CD4-positive, alpha-beta T cell treated with Interleukin-6 for 4 hours (primary cell): Measurements from ENCODE around the gene SDS.

Experiments used
- DNase-seq: peaks from one replicate; pipeline ENCODE4 v3.0.0-alpha.2; 2020; ENCODE audit warnings: mixed read lengths

Gene SDS, protein sequence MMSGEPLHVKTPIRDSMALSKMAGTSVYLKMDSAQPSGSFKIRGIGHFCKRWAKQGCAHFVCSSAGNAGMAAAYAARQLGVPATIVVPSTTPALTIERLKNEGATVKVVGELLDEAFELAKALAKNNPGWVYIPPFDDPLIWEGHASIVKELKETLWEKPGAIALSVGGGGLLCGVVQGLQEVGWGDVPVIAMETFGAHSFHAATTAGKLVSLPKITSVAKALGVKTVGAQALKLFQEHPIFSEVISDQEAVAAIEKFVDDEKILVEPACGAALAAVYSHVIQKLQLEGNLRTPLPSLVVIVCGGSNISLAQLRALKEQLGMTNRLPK

GRCh38 chr12:113403435-113404415 is at the start of gene SDS:
Gene SDS (minus strand): TSS chr12:113403887. CDS start chr12:113399708, 4,179 bp downstream.
- no peak for DNase-seq

DNA sequence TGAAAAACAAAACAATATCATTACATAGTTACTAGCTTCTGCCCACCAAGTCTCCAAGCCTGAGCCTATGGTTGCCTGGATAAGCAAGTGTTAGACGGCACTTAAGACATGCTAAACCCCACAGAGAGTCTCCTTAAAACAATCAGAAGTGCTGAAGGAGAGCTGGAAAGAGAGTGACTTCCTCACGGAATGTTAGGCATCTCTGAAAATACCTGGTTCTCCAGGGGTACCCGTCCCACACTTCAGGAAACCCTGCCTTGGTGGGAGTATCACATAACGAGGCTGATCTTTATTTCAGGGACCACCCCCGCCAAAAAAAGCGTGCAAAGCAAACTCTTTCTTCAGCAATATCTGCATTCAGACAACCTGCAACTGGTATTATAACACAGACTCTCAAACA is 49.6 kb upstream of the SDS start:
- no peak for DNase-seq

DNA sequence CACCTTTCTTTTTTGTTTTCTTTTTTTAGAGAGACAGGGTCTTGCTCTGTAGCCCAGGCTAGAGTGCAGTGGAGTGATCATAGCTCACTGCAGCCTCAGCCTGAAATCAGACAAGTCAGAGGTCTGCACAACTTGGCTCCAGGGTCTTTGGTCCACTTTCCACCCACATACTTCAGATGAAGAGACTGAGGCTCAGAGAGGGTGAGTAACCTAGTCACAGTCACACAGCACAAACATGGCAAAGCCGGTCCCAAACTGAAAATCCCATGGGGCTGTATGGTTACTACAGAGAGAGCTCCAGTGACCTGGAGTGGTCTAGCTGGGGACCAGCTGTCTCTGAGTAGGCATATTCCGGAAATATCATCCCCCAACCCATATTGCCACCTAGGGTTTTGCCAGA is 48.8 kb upstream of the SDS start:
- DNase-seq, result no peak

- DNase-seq, result no peak
Measured at GRCh38 chr12:113449839-113450238, 46.2 kb upstream of the SDS start.

DNA sequence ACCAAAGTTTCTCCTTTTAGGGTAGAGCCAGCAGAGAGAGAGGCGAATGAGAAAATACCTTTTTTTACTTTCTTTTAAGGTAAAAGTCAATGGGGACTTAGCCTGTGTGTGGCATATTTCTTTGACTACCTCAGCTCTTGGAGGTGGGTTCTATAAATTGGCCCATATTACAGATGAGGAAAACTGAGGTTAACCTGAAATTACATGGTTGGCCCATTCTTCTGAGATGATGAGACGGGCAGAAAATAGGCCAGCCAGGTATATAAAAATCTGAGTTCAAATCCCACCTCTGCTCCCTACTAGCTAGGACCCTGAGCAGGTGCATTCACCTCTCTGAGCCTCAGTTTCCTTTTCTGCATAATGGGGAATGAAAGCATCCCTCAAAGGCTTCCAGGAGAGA is 45.6 kb upstream of the SDS start:
- DNase-seq, result no peak

- no peak for DNase-seq
Measured at GRCh38 chr12:113448873-113449272, 45.2 kb upstream of the SDS start.

DNA sequence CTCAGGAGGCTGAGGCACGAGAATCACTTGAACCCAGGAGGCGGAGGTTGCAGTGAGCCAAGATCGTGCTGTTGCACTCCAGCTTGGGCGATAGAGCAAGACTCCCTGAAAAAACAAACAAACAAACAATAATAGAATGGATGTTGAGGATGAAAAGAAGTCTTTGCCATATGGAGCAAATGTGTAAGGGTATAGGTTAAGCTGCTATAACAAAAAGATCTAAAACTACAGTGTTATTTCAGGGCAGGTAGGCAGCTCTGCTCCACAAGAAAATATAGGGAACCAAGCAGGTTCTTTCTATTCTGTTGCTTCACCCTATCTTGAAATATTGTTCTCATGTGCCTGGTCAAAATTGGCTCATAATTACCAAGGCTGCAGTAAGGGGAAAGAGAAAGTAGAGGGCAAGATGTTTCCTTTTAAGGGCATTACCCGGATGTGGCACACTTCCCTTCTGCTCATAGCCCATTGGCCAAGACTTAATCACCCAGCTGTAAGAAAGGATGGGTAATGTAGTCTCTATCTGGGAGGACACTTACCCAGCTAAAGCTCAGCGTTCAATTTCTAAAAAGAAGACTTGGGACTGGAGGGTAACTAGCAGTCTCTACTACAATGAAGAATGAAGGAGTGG is 42.0 kb upstream of the SDS start:
- no peak for DNase-seq

GRCh38 chr12:113443030-113443539 is 39.4 kb upstream of the SDS start:
- no peak for DNase-seq

DNA sequence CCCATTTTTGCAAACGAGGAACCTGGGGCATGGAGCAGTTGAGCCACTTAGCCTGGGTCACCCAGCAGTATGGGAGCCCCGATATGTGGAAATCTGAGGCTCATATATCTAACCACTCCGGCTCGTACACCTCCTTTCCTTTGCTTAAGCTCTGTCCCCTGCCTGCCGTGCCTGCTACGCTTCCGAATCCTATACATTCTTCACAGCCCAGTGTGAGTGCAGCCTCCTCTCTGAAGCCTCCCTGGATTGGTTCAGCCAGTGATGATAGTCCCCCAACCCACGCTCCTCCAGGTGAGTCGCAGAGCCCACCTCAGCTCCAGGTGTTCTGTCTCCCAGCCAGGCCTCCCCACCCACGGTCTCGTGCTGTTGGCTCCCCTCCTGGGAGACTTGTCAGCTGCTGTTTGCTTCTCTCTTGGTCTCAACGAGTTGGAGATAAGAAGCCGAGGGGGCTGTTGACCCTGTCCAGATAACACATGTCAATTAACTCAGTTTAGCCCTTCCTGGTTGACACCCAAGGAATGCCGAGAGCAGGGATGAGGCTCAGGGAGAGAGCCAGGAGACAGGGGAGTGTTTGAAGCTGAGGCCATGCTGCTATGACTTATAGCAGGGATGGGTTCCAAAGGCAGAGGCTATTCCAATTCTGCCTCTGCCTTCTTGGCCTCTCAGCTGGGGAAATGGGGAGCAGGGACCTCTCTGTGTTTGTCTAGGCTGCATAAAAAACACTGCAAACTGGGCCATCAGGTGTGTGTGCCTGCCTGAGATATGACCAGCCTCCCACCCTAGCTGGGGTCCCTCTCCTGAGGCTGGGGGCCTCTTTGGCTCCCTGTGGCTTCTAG is 37.5 kb upstream of the SDS start:
- no peak for DNase-seq

- no peak for DNase-seq
Measured at GRCh38 chr12:113440336-113440735, 36.6 kb upstream of the SDS start.

DNA sequence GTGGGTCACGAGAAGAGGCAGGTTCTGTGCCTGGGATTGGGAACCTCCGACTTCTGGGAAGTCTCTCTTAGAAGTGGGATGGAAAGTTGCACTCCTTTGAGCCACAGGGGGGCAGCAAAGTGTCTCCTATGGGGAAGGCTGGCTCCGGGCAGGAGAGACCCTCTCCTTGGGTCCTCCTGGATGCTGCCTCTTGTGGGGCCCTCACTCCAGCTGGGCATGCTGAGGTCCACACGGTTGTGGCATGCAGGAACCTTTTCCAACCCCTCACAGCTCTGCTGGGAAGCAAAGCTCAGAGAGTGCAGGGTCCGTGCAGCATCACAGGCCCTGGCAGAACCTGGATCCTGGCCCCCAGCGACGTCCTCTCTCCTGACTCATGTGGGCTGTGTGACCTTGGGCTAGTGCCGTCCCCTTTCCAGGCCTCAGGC is 35.9 kb upstream of the SDS start:
- DNase-seq, result no peak

DNA sequence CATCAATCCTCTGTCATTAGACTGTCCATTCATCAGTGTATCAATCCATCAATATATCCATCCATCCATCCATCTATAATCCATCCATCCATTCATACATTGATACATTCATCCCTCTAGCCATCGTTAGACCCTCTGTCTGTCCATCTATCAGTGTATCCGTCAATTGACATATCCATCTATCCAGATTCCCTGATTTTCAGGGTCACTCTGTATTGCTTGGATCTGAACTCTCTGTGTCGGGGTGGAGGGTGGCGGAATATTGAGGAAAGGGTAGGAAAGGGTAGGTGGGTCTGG is 35.6 kb upstream of the SDS start:
- no peak for DNase-seq

GRCh38 chr12:113438523-113439300 is 35.0 kb upstream of the SDS start:
- no peak for DNase-seq

- DNase-seq, result no peak
Measured at GRCh38 chr12:113437729-113438100, 34.0 kb upstream of the SDS start.

- DNase-seq, result no peak
Measured at GRCh38 chr12:113436993-113437728, 33.5 kb upstream of the SDS start.

- no peak for DNase-seq
Measured at GRCh38 chr12:113436586-113436985, 32.9 kb upstream of the SDS start.

DNA sequence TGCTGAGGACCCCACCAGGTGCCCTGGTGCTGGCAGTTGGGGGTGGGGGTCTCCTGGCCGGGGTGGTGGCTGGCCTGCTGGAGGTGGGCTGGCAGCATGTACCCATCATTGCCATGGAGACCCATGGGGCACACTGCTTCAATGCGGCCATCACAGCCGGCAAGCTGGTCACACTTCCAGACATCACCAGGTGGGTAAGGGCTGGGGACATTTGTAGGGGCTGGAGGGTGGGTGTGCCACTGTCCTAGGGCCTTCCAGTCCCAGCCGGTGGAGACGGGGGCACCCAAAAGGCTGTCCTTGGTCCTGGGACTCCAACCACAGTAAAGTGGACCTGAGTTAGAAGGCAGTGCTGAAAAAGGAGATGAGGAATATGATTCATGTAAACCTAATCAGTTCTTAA is 31.7 kb upstream of the SDS start:
- DNase-seq, result no peak

DNA sequence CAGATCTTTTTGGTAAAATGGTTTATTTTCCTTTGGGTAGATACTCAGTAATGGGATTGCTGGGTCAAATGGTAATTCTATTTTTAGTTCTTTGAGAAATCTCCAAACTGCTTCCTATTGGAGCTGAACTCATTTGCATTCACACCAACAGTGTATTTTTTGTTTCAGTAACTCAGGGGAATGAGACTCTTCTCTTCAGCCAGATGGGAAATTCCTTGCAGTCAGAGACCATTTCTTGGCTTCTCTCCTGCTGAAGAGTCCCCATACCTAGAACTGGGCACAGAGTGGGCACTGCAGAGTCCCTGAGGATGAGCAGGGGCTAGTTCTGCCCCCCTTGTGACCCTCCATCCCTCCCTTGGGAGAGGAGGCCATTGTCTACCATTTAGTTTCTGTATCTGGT is 29.3 kb upstream of the SDS start:
- DNase-seq, result no peak

- DNase-seq, result no peak
Measured at GRCh38 chr12:113428482-113428881, 24.8 kb upstream of the SDS start.

- no peak for DNase-seq
Measured at GRCh38 chr12:113427882-113428281, 24.2 kb upstream of the SDS start.

DNA sequence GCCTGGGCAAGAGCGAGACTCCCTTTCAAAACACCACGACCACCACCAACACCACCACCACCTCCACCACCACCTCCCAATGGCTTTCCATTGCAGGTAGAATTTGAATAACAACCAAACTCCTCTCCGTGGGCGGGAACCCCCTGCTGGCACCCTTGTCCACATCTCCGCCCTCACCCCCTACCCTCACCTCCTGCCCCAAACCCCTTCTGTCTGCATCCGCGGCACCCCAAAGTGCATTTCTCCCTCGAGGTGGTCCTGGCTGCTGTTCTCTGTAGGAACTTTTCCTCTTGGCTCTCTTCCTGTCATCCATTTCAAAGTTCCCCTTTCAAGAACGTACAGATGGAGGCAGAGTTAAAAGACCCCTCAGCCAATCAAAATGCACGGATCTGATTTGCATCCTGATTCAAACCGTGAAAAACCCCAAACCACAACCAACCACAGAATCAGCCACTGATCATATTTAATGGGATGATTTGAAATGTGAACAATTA is 22.3 kb upstream of the SDS start:
- DNase-seq, result no peak
